Measurements from ENCODE around the gene STAT5B.
A peak's percentile ranks its signal among the peaks of the same experiment; 100 is the strongest.
"Not testable (repeated sequence)": the region's sequence is repeated elsewhere in the genome, so short reads cannot be mapped to it uniquely, and the experiment has no call there.

The STAT5B gene

DNA sequence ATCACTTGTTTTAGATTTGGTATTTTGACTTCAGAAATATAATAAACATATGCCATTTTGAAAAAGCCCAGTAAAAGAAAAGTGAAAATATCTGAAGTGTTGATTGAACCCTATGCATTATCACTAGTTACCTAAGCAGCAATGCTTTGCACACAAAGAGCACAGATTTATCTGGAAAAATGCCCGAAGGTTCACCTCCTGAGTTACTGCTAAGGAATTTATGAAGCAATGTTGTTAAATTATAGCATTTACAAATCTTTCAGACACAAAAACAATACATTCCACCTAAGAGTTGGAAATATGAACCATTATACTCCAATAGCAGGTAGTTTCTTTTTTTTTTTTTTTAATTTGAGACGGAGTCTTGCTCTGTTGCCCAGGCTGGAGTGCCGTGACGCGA is 43.0 kb downstream of the STAT5B start:
- no peak for DNase-seq (ENCODE audit: low read depth)

DNA sequence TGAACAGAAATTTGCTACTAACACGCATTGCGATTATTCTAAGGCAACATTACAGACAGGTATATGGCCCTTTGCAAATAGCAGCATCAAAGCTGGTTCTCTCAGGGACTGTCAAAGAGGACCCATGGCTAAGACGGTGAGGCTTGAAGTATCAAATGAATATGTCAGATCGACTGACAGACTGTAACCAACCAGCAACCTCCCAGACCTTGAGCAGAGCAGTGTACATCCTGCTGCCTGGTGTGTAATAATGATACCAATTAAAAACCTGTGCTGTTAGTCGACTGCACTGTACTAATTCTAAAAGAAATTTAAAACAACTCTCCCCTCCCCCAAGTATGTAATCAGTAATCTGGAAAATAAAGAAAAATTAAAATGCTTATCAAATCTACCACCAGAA is 46.0 kb downstream of the STAT5B start:
- no peak for DNase-seq (ENCODE audit: low read depth)

DNA sequence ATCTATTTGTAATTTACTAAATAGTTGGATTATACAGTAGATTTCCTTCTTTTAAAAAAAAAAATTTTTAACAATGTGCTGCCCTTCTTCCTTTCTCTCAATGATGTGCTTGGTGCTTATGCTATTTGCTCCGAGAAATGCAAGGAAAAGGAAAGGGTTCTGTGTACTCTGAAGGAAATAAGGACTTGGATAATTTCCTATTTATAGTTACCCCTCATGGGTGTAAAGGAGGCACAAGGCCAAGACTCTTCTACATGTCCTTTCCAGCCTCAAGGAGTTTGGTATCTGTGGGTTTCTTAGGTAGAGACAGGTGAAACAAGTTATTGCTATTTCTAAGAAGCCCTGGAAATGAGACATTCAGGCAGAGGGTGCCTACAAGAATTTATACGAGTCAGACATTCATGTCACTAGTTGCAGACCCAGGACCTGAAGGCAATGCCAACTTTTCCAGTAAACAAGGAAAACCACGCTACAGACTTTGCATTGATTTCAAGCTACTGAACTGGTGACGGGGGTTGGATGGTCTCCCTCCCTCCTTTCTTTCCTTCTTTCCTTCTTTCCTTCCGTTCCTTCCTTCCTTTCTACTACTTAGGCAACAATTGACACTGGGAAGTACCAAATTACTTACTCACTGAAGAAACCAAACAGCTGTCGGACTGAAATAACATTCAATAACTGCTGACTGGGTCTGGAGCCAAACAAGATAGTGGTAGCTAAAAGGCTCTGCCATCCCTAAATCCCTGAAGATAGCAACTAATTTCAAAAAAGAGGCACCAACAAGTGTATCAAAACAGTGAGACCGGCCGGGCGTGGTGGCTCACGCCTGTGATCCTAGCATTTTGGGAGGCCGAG is 48.1 kb downstream of the STAT5B start:
- DNase-seq (ENCODE audit: low read depth), result no peak

DNA sequence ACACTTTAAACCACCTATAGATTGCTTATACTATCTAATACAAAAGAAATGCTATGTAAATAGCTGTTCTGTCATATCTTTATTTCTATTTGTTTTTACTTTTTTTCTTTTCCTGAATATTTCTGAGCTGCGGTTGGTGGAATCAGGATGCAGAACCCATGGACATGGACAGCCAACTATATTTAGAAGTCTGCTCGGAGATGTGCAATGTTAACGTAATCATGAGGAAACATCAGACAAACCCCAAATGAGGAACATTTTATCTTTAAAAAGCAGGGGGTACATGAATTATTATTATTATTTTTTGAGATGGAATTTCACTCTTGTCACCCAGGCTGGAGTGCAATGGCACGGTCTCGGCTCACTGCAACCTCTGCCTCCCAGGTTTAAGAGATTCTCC is 50.5 kb downstream of the STAT5B start:
- no peak for DNase-seq (ENCODE audit: low read depth)

DNA sequence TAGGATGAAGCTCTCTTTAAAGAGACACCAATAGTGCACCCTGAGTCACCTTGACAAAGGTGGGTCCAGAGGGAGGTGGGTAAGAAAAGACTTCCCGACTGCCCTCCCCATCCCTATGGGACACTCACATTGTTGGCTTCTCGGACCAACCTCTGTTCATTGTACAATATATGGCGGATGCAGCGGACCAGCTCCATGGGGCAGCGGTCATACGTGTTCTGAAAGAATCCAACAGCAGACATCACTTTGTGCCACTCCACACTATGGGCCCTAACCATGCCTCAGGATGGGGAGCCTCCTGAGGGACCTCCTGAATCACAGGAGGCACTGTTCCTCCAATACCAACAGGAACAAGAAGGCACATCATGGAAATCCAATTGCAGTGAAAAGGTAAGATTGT is 51.5 kb downstream of the STAT5B start:
- DNase-seq (ENCODE audit: low read depth), result no peak

DNA sequence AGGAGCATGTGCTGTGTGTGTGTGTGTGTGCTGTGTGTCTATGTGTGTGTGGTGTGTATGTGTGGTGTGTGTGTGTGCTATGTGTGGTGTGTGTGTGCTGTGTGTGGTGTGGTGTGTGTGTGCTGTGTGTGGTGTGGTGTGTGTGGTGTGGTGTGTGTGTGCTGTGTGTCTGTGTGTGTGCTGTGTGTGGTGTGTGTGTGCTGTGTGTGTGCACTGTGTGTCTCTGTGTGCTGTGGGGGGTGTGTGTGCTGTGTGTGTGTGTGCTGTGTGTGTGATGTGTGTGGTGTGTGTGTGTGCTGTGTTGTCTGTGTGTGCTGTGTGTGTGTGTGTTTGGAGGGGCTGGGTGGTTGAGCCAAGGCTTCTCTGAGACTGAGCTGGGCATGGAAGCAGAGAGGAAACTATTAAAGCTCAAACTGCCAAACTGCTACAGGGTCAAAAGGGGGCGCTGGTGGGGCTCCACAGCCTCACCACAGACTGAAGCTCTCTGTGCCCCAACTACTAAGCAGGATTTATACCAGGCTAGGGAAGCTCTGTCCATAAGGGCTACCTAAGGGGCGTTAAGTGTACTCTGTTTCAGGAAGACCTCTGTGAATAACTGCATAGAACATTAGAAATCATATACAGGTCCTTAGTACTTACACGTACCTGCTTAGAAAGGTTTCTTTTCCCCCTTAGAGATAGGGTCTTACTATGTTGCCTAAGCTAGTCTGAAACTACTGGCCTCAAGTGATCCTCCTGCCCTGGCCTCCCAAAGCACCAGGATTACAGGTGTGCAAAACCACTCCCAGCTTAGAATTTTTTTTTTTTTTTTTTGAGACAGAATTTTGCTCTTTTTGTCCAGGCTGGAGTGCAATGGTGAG is 54.1 kb downstream of the STAT5B start:
- DNase-seq (ENCODE audit: low read depth), result peak; percentile 42

DNA sequence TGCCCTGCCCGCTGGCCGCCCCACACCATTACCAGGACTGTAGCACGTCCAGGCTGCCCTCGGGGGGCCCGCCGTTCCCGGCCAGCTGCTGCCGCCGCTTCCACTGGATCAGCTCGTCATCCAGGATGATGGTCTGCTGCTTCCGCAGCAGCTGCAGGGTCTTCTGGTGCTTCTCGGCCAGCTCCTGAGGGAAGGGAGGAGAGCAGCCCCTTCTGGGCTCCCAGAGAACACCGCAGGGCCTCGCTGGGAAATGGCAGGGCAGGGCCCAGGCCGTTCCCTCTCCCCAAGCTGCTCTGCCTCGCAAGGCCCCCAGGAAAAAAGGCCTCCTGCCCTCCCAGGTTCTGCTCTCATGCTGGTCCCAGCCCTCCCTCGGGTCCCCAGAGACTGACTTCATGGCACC is 56.9 kb downstream of the STAT5B start:
- DNase-seq (ENCODE audit: low read depth), result not testable (repeated sequence)

DNA sequence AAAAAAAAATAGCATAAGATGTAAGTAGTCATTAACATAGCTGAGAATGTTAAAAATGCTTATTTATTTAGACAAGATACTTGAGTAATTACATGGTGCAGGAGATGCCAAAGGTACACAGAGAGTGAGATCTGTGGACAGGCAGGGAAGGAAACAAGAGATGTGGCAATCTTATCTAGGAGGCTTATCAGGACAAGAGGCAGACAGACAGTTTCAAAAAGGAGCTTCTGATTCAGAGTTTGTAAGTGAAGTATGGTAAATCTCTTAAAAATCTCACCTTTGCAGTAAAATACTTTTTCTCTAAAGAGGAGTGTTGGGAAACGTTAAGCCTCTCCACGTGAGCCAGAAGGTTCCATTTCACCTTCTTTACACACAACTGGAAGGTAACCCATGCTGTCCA is 62.0 kb downstream of the STAT5B start:
- no peak for DNase-seq (ENCODE audit: low read depth)

DNA sequence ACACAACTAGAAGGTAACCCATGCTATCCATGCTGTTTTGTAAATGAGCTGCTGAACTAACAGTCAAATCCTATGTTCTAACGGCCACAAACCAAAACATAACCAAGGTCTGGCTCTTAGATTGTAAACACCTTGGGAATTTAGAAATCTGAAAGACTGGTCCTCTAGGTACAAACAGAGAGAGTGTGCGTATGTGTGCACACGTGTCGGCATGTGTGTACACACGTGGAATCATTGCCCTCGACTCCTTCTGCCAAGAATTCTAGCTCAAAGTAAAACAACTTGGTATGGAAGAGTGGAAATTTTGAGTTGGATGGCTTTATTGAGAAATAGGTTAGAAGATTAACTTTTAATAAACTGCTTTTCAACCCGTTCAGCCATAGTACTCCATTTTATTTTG is 63.8 kb downstream of the STAT5B start:
- no peak for DNase-seq (ENCODE audit: low read depth)

DNA sequence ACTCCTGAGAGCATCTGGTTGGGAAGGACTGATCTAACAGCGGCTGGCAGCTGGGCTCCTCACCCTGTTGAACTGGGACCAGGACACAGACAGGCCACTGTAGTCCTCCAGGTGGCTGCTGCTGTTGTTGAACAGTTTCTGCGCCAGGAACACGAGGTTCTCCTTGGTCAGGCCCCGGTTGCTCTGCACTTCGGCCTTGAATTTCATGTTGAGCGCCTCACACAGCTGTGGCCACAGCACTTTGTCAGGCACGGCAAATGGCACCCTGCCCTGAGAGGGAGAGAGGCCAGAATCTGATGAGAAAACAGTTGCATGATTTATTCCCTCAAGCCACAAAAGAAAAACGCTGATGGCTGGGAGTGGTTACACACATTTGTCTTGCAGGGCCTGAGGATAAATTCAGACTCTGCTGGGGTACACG is 64.3 kb downstream of the STAT5B start:
- DNase-seq (ENCODE audit: low read depth), result not testable (repeated sequence)

DNA sequence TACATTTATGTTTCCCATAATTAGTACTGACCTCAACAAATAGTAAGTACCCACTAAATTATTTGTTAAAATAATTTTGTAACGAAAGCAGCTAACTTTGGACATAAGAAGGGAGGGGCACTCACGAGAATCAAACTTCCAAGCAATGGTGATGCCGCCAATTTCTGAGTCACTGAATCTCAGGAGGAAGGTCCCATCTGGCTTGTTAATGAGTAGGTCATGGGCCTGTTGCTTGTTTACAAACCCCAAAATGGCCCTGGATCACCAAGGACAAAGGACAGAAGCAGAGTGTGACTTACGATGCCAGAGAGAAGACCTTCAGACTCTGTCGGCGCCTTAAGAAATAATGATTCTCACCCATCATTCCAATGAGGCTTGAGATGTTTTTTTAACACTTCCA is 66.1 kb downstream of the STAT5B start:
- DNase-seq (ENCODE audit: low read depth), result no peak

DNA sequence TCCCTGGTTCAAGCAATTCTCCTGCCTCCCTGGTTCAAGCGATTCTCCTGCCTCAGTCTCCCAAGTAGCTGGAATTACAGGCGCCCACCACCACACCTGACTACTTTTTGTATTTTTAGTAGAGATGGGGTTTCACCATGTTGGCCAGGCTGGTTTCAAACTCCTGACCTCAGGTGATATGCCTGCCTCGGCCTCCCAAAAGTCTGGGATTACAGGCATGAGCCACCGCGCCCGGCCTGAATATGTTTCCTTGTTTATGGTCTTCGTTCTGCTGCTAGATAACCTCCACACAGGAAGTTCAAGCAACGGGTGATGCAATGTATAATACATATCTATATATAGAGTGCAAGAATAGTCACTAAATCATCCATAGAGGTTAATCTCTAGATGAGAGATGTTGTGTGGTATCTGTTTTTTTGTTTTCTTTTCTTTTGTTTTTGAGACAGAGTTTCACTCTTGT is 70.0 kb downstream of the STAT5B start:
- DNase-seq (ENCODE audit: low read depth), result not testable (repeated sequence)

DNA sequence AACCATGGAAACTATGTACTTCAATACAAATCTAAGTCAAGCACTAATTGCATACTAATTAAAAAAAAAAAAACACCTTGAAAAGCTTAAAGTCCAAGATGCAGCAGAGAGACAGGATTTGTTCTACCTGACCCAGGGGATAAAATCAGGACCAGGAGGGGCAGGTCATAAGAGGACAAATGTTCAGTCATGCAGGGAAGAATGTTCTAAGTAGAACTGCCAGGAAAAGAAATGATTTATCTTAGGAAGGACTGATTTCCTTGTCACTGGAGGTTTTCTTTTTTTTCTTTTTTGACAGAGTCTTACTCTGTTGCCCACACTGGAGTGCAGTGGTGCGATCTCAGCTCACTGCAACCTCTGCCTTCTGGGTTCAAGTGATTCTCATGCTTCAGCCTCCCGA is 72.8 kb downstream of the STAT5B start:
- DNase-seq (ENCODE audit: low read depth), result no peak

DNA sequence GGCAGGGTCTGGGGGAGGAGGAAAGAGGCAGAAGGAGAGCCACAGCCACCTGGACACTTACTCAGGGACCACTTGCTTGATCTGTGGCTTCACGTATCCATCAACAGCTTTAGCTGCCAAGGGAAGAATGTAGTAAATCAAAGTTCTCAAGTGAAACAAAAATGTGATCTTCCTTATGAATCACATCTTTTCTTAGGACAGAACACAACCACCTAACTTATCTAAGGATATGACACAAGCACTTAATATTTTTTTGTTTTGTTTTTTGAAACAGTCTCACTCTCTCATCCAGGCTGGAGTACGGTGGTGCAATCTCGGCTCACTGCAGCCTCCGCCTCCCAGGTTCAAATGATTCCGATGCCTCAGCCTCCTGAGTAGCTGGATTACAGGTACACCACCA is 73.5 kb downstream of the STAT5B start:
- no peak for DNase-seq (ENCODE audit: low read depth)

DNA sequence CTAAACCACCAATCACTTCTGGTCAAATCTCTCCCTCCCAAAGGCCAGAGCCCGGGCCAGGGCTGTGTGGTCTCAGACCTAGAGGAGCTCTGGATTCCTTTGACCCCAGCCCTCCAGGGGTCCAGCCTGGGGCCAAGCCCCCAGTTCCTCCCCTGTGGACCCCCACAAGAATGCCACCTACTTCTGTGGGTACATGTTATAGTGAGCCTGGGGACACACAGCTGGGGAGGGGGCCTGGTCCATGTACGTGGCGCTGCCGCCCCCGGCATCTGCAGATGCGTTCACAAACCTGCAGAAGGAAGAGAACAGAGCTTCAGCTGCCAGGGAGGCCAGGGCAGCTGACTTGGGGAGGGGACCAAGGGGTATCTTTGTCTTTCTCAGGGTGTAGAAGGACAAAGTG is 74.0 kb downstream of the STAT5B start:
- DNase-seq (ENCODE audit: low read depth), result no peak

DNA sequence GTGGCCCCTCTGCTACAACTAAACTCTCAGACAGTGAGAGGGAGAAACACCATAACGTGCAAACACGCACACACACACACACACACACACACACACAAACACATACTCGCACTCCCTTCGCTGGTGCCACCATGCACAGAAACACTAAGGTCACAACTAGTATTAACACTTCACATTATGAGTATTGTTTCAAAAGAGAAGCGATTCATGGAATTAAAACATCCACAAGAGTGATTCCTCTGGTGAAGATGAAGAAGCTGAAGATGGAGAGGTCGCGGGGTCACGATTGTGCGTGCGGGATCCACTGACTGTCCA is 74.8 kb downstream of the STAT5B start:
- no peak for DNase-seq (ENCODE audit: low read depth)

DNA sequence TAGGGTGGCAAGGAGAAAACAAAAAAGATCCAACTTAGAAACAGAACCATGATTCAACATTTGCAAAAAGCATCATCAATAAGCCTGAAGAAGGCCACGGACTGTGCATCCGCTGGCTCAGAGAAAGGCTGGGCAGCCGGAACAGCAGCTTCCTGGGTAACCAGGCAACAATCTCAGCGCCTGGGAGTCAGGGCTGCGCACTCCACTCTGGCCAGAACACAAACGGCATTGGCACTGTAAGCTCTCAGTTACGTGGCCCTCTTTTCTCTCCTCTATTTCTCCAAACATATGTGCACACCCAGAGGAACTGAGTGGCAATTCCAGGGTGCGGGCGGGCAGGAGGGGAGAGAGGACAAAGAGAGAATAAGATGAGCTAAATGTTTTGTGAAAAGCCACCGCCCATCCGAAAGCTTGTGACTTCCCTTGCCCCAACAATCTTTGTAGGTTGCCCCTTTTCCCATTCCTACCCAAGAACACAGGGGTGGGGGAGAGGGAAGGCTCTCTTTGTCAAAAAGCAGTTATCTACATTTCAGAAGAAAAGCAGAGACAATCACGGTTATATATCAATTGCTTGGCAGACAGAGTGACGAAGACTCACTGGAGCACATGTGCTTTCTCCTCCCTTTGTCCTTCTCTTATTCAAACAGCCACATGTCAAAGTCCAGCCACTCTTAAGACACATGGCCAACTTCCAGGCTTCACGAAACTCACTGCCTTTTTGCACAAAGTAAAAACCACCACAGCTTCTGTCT is 75.3 kb downstream of the STAT5B start:
- DNase-seq (ENCODE audit: low read depth), result no peak

DNA sequence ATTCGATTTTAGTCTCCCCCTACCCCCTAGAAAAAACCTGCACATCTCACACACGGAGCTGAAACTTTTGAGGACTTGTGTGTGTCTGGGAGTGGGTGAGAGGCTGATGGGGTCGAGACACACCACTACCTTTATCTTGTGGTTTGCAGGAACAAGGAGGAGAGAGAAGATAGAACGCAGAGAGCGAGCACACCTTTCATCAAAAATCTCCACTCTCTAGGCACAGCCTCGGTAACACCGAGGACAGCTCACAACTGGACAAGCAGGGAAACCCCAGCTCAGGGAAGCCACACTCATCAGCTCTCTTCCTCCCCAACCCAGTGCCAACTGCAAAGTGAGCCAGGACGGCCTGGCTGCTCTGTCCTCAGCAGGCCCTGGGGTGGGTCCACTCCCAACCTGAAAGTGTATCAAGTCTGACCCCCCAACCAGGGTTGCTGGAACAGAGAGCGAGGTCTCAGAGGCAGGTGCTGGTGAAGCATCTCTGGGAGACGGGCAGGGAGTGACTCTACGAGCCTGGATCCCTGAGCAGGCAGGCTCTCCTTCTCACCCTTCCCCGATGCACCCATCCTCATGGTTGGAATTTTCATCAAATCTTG is 76.7 kb downstream of the STAT5B start:
- no peak for DNase-seq (ENCODE audit: low read depth)

DNA sequence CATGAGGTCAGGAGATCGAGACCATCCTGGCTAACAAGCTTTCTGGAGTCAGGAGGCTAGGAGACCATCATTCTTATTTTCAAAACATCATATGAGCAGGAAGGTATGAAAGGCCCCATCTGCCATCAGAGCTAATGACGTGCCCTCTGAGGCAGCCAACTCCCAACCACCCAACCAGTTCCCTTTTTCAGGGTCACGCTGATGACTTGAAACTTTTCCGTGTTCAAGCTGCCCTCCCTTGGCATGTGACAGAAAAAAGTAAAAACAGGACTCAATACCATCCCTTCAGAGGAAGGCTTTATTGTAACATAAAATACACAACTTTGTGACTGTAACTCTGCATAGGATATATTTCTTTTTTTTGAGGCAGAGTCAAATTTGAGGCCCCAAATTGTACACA is 77.3 kb downstream of the STAT5B start:
- no peak for DNase-seq (ENCODE audit: low read depth)

DNA sequence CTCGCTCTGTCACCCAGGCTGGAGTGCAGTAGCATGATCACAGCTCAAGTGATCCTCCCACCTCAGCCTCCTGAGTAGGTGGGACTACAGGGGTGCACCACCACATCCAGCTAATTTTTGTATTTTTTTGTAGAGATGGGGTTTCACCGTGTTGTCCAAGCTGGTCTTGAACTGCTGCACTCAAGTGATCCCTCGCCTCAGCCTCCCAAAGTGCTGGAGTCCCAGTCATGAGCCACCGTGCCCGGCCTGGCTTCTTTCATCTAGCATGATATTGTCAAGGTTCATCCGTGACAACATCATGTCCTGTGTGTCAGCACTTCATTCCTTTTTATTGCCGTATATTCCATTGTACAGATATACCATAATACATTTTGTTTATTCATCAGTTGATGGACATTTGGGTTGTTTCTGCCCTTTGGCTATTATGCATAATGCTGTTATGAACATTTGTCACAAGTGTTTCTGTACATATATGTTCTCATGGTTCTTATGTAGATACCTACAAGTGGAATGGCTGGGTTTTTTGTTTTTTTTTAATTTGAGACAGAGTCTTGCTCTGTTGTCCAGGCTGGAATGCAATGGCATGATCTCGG is 78.5 kb downstream of the STAT5B start:
- DNase-seq (ENCODE audit: low read depth), result no peak

DNA sequence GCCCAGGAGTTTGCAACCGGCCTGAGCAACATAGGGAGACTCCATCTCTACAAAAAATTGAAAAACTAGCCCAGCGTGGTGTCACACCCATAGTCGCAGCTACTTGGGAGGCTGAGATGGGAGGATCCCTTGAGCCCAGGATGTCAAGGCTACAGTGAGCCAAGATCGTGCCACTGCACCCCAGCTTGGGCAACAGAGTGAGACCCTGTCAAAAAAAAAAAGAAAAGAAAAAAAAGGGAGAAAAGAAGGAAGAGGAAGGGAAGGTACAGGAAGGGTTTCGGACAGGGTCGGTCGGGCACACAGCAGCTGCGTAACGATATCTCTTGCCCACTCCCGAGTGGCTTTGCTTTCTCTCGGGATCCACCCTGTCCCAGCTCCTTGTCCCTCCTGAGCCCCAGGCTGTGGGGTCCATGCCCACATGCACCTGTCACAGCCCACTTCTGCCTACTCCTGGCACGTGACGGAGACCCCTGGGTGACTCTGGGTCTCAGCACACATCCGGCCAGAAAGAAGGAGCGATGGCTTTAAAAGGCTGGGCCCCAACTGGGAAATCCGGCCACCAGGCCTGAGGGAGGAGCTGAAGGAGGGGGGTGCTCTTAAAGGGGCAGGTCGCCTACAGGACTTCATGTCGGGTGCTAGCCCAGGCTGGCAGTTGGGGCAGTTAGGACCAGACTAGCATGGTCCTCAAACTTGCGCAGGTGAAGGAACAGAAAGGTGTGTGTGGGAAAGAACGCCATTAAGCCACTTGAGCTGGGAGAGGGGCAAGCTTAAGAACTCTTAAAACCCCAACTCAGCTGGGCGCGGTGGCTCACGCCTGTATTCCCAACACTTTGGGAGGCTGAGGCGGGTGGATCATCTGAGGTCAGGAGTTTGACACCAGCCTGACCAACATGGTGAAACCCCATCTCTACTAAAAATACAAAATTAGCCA is 82.0 kb downstream of the STAT5B start, which contains the start of gene GHDC:
Gene GHDC, minus strand, starts transcription at position 526 of the 931 bp plus-strand sequence. CDS start 913 bp downstream, outside the sequence.
- DNase-seq (ENCODE audit: low read depth), result peak; percentile 79
